CD4-positive, alpha-beta T cell (primary cell): ENCODE results near the gene TBX4. TPM values are rescaled to one million over a fixed set of nuclear protein-coding genes. Genes with fewer than 3 reads are reported as not detected.

ENCODE experiments used
- ATAC-seq: fragments of 200-7000 bp; cut with Tn5 transposase; one replicate; pipeline ENCODE4 v1.10.0; 2022; ENCODE audit warnings: mild to moderate bottlenecking; ENCODE audit not compliant: poor library complexity
- CTCF ChIA-PET: fragments of 350-600 bp; sonication (Branson Sonifier 250); formaldehyde crosslinking; loops from one replicate; lab custom pipeline; 2021; ENCODE audit warnings: antibody characterized with exemption, inconsistent platforms; lab: Charles Lee
- POLR2A ChIA-PET: fragments of 350-600 bp; sonication (Branson Sonifier 250); formaldehyde crosslinking; loops from one replicate; lab custom pipeline; 2021; ENCODE audit warnings: antibody characterized with exemption, inconsistent platforms; lab: Charles Lee
- DNase-seq, 14 experiments: peaks; one replicate each; pipeline ENCODE4 v3.0.0-alpha.2; 2013 to 2020; ENCODE audit warnings: mixed read lengths in 2 of 14
- H3K27ac ChIP-seq, 2 donors: one replicate each; pipeline versions ENCODE4 v1.5.1 to v1.7.0; 2013; ENCODE audit warnings: low read length in 2 of 2, low read depth in 1 of 2, mild to moderate bottlenecking in 1 of 2
- H3K27me3 ChIP-seq, 2 experiments: 1 replicate in 1 of 2; 2 replicates in 1 of 2; pipeline versions ENCODE4 v1.6.1 to v1.7.0; 2013; ENCODE audit warnings: low read length in 2 of 2, control low read depth in 1 of 2, mild to moderate bottlenecking in 1 of 2, moderate library complexity in 1 of 2; ENCODE audit not compliant: insufficient read depth in 2 of 2, control insufficient read depth in 1 of 2
- H3K36me3 ChIP-seq: one replicate; pipeline ENCODE4 v1.6.1; 2013; ENCODE audit warnings: low read length, control low read depth; ENCODE audit not compliant: insufficient read depth
- H3K4me1 ChIP-seq: one replicate; pipeline ENCODE4 v1.6.1; 2013; ENCODE audit warnings: low read length, control low read depth; ENCODE audit not compliant: insufficient read depth
- H3K4me3 ChIP-seq: one replicate; pipeline ENCODE4 v1.5.1; 2013; ENCODE audit warnings: mild to moderate bottlenecking, low read length, moderate library complexity
- H3K9me3 ChIP-seq, 2 experiments: 1 replicate in 1 of 2; 2 replicates in 1 of 2; pipeline versions ENCODE4 v1.6.1 to v1.7.0; 2013; ENCODE audit warnings: low read length in 2 of 2, mild to moderate bottlenecking in 2 of 2, control low read depth in 1 of 2, moderate library complexity in 1 of 2; ENCODE audit not compliant: control insufficient read depth in 1 of 2, insufficient read depth in 1 of 2
- H3K27ac Mint-ChIP-seq: one replicate; pipeline ENCODE4 v1.8.0; 2020; ENCODE audit warnings: mixed read lengths
- H3K27me3 Mint-ChIP-seq: one replicate; pipeline ENCODE4 v1.8.0; 2021; ENCODE audit warnings: mixed read lengths
- H3K36me3 Mint-ChIP-seq: one replicate; pipeline ENCODE4 v1.8.0; 2021; ENCODE audit warnings: low read depth, mixed read lengths
- H3K4me1 Mint-ChIP-seq: one replicate; pipeline ENCODE4 v1.8.0; 2021; ENCODE audit warnings: low read depth, mixed read lengths
- H3K4me3 Mint-ChIP-seq: one replicate; pipeline ENCODE4 v1.8.0; 2020; ENCODE audit warnings: mild to moderate bottlenecking, mixed read lengths
- H3K9me3 Mint-ChIP-seq: one replicate; pipeline ENCODE4 v1.8.0; 2020; ENCODE audit warnings: mixed read lengths
- CTCF ChIP-seq: fragments of 200-600 bp; IDR thresholded peaks from one replicate; pipeline ENCODE4 v1.8.0; 2022; ENCODE audit warnings: antibody characterized with exemption, mild to moderate bottlenecking
- intact Hi-C, 2 experiments: fragments of 100-400 bp; cut with DNase I in 1 of 2; cut with micrococcal nuclease in 1 of 2; formaldehyde crosslinking; loops; one replicate each; pipeline versions ENCODE4 v1.15.1 to v1.9.0; 2023 to 2025; cut with DNase I, micrococcal nuclease
- total RNA-seq, 174 experiments: library from RNA in 2 of 174; stranded (reverse) in 2 of 174; gene quantifications; one replicate each; pipeline ENCODE4 v1.2.3 and lab custom pipeline; 2021 to 2026

Gene TBX4
- total RNA-seq, 2 experiments from 2014 or later: not detected

GRCh38 chr17:61405686-61406536 lies 46.3 kb upstream of the TBX4 start:
- ATAC-seq (no peak), DNase-seq (peak in 2 of 14 experiments; percentile 15 to 31)
- peaks cover 83% of the 10 kb centered on the region for H3K27me3 Mint-ChIP-seq
- no peaks in the 10 kb centered on the region for H3K9me3 Mint-ChIP-seq
- peaks cover 0 to 49% of the 10 kb centered on the region in 2 experiments for H3K9me3 ChIP-seq
- CTCF ChIA-PET: no interaction called here
- H3K27ac Mint-ChIP-seq: no peak overlapping the region
- POLR2A ChIA-PET: no interaction called here
- intact Hi-C loops: loop anchor here in 1 of 2 experiments (10.0 kb wide), 2 partner anchors 271 to 681 kb away; no protein-coding TSS in a partner anchor
- no peak for TF ChIP-seq CTCF
- peak overlapping the region; percentile 38 for H3K4me3 Mint-ChIP-seq
- H3K36me3 ChIP-seq: no peaks in the 10 kb centered on the region
- H3K27me3 ChIP-seq: peaks cover 87 to 94% of the 10 kb centered on the region in 2 experiments
- peaks cover 76% of the 10 kb centered on the region for H3K4me1 ChIP-seq
- no peaks in the 10 kb centered on the region for H3K36me3 Mint-ChIP-seq
- peaks cover 63% of the 10 kb centered on the region for H3K4me1 Mint-ChIP-seq
- no peak overlapping the region for H3K4me3 ChIP-seq
- no peak overlapping the region for H3K27ac ChIP-seq

- Histone ChIP-seq H3K27ac (no peak overlapping the region), H3K4me1 (peaks cover 76% of the 10 kb centered on the region), H3K4me3 (no peak overlapping the region), H3K27me3 (peaks cover 85 to 89% of the 10 kb centered on the region in 2 experiments), H3K36me3 (no peaks in the 10 kb centered on the region), H3K9me3 (peaks cover 0 to 54% of the 10 kb centered on the region in 2 experiments)
- DNase-seq (no peak), ATAC-seq (no peak)
- intact Hi-C loops: loop anchor here in 1 of 2 experiments (10.0 kb wide), 2 partner anchors 272 to 682 kb away; no protein-coding TSS in a partner anchor
- H3K36me3 Mint-ChIP-seq: no peaks in the 10 kb centered on the region
- H3K4me1 Mint-ChIP-seq: peaks cover 57% of the 10 kb centered on the region
- TF ChIP-seq CTCF: no peak
- no peaks in the 10 kb centered on the region for H3K9me3 Mint-ChIP-seq
- ChIA-PET CTCF (no interaction called here), POLR2A (no interaction called here)
- peaks cover 77% of the 10 kb centered on the region for H3K27me3 Mint-ChIP-seq
- no peak overlapping the region for H3K27ac Mint-ChIP-seq
- peak overlapping the region; percentile 38 for H3K4me3 Mint-ChIP-seq
Observed at GRCh38 chr17:61406537-61406845, 45.7 kb upstream of the TBX4 start.

- Mint-ChIP-seq H3K4me1 (peaks cover 54% of the 10 kb centered on the region), H3K27ac (no peak overlapping the region), H3K9me3 (no peaks in the 10 kb centered on the region), H3K36me3 (no peaks in the 10 kb centered on the region), H3K27me3 (peaks cover 72% of the 10 kb centered on the region), H3K4me3 (peak overlapping the region; percentile 51)
- Histone ChIP-seq H3K4me1 (peaks cover 78% of the 10 kb centered on the region), H3K27ac (no peak overlapping the region), H3K27me3 (peaks cover 81 to 86% of the 10 kb centered on the region in 2 experiments), H3K36me3 (no peaks in the 10 kb centered on the region), H3K9me3 (peaks cover 0 to 54% of the 10 kb centered on the region in 2 experiments), H3K4me3 (no peak overlapping the region)
- ChIA-PET POLR2A (interaction anchor here (0.6 kb wide), 1 partner anchor 10 kb away, joined by 3 read pairs; no protein-coding TSS in a partner anchor), CTCF (no interaction called here)
- DNase-seq (peak in 2 of 14 experiments; percentile 8 to 30), ATAC-seq (no peak)
- intact Hi-C loops: loop anchor here in 1 of 2 experiments (10.0 kb wide), 2 partner anchors 272 to 682 kb away; no protein-coding TSS in a partner anchor
- TF ChIP-seq CTCF: no peak
Observed at GRCh38 chr17:61406971-61407911, 45.0 kb upstream of the TBX4 start.
